Left lung (tissue), 10 donors: ENCODE data around the gene KLF5. TPM values are rescaled to one million over a fixed set of nuclear protein-coding genes. Genes with fewer than 3 reads are reported as not detected.
"Not testable (repeated sequence)": the region's sequence is repeated elsewhere in the genome, so short reads cannot be mapped to it uniquely, and the experiment has no call there.

ENCODE experiments used
- ATAC-seq: fragments of 200-7000 bp; cut with Tn5 transposase; one replicate; pipeline ENCODE4 v1.9.1; 2020; ENCODE audit warnings: moderate library complexity
- DNase-seq, 4 donors: peaks; one replicate each; pipeline ENCODE4 v3.0.0-alpha.2; 2013 to 2020
- H3K27ac ChIP-seq, 2 donors: fragments of 200-600 bp; sonication (generic) in 1 of 2; one replicate each; pipeline versions ENCODE4 v1.5.0 to v1.8.0; 2020 to 2021
- H3K27me3 ChIP-seq, 2 donors: fragments of 200-600 bp; sonication (generic) in 1 of 2; one replicate each; pipeline versions ENCODE4 v1.5.0 to v1.8.0; 2020 to 2021
- H3K36me3 ChIP-seq, 2 donors: fragments of 200-600 bp; sonication (generic) in 1 of 2; one replicate each; pipeline versions ENCODE4 v1.5.0 to v1.8.0; 2020 to 2021
- H3K4me1 ChIP-seq, 2 donors: fragments of 200-600 bp; one replicate each; pipeline ENCODE4 v1.8.0; 2021
- H3K4me3 ChIP-seq, 2 donors: fragments of 200-600 bp; sonication (generic) in 1 of 2; one replicate each; pipeline versions ENCODE4 v1.5.0 to v1.8.0; 2020 to 2021; ENCODE audit warnings: mild to moderate bottlenecking in 1 of 2
- H3K9me3 ChIP-seq, 2 donors: fragments of 200-600 bp; sonication (generic) in 1 of 2; one replicate each; pipeline versions ENCODE4 v1.5.0 to v1.8.0; 2020 to 2021
- intact Hi-C, 2 donors: fragments of 100-400 bp; cut with DNase I; formaldehyde crosslinking; loops; one replicate each; pipeline versions ENCODE4 v1.11.2 to v1.14.2; 2022
- polyA plus RNA-seq, 6 donors: library from polyadenylated mRNA; unstranded; fragments of 120-200 nt; gene quantifications; one replicate each; pipeline ENCODE4 v1.2.1, GENCODE V29; 2013; ENCODE audit not compliant: insufficient read length in 6 of 6
- total RNA-seq, 2 donors: library from RNA; stranded (reverse); fragmentation: NEBNext Ultra II Directional; extraction: Animal tissue kit (Norgen Biotek cat#: 25700); gene quantifications; one replicate each; pipeline ENCODE4 v1.2.1, GENCODE V29; 2021
- TF ChIP-seq, protein P1 (sequence below), 2 donors: fragments of 200-600 bp; sonication (generic) in 1 of 2; IDR thresholded peaks; one replicate each; pipeline versions ENCODE4 v1.5.0 to v1.8.0; 2021; ENCODE audit warnings: antibody characterized with exemption in 2 of 2
- donor health status: DM: no; HTN: yes; CAD: no.
- donor health status: DM: no; HTN: no; CAD: no.

The KLF5 gene
- total and polyA plus RNA-seq, 8 donors = 17.8 to 52.9 (median 23.5) TPM

DNA sequence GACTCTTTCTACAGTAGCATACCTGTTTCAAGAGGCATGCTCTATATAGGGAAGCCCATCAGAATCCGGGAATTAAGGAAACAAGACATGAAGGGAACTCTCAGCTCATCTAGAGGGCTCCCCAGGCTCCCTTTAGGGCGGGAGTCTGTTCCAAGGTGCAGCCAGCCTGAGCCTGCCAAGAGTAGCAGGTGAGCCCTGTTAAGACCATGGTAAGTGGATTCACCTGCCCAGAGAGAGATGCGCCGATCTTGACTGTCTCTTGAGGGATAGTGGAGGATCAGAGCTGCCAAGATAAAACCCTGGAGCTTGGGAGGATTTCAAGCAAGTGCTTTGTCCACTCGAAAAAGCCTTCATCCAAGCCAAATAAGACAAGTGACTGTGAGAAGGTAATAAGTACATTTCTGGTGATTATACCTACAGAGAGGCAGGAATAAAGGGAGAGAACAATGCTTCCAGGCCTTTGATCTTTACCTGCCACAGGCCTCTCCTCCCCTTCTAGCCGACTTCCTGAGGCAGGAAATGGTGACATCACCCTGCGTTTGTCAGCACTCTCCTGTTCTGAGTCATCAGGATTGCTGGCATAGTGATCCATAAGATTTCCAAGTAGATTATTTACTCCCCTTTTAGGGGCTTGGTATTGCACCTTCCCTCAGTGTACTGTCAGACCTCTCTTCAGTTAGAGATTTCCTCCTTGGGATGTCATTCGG lies 31.5 kb downstream of the KLF5 start:
- DNase-seq (peak in 1 of 4 donors; percentile 52), ATAC-seq (peak; percentile 96)
- Histone ChIP-seq H3K4me3 (no peak overlapping the region), H3K27me3 (no peaks in the 10 kb centered on the region), H3K27ac (peak overlapping the region; percentile 23 to 34), H3K36me3 (no peaks in the 10 kb centered on the region), H3K9me3 (peaks cover 0 to 11% of the 10 kb centered on the region in 2 donors), H3K4me1 (peaks cover 0 to 10% of the 10 kb centered on the region in 2 donors)
- TF ChIP-seq, protein P1, sequence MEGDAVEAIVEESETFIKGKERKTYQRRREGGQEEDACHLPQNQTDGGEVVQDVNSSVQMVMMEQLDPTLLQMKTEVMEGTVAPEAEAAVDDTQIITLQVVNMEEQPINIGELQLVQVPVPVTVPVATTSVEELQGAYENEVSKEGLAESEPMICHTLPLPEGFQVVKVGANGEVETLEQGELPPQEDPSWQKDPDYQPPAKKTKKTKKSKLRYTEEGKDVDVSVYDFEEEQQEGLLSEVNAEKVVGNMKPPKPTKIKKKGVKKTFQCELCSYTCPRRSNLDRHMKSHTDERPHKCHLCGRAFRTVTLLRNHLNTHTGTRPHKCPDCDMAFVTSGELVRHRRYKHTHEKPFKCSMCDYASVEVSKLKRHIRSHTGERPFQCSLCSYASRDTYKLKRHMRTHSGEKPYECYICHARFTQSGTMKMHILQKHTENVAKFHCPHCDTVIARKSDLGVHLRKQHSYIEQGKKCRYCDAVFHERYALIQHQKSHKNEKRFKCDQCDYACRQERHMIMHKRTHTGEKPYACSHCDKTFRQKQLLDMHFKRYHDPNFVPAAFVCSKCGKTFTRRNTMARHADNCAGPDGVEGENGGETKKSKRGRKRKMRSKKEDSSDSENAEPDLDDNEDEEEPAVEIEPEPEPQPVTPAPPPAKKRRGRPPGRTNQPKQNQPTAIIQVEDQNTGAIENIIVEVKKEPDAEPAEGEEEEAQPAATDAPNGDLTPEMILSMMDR (IDR thresholded peaks at IDR 0.05) = no peak
- intact Hi-C loops = no loop called here

DNA sequence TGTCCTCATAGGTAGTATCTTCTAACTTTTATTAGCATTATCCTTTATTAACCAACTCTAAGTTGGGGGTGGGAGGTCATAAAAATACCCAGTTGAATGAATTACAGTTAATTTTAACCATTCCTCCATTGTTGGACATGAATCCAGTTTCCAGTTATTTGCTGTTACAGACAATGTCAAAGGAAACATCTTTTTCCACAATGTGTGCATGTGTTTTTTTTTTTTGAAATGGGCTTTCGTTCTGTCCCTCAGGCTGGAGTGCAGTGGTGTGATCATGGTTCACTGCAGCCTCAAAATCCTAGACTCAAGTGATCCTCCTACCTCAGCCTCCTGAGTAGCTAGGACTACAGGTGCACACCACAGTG lies 32.0 kb downstream of the KLF5 start:
- no peak for DNase-seq
- intact Hi-C loops = no loop called here
- H3K4me1 ChIP-seq = peaks cover 0 to 10% of the 10 kb centered on the region in 2 donors
- H3K27me3 ChIP-seq = no peaks in the 10 kb centered on the region
- no peak overlapping the region for H3K4me3 ChIP-seq
- no peaks in the 10 kb centered on the region for H3K36me3 ChIP-seq
- H3K9me3 ChIP-seq = peaks cover 0 to 11% of the 10 kb centered on the region in 2 donors
- TF ChIP-seq, protein P1 (IDR thresholded peaks at IDR 0.05) = no peak
- H3K27ac ChIP-seq = peak overlapping the region; percentile 23 to 34
- ATAC-seq = no peak

DNA sequence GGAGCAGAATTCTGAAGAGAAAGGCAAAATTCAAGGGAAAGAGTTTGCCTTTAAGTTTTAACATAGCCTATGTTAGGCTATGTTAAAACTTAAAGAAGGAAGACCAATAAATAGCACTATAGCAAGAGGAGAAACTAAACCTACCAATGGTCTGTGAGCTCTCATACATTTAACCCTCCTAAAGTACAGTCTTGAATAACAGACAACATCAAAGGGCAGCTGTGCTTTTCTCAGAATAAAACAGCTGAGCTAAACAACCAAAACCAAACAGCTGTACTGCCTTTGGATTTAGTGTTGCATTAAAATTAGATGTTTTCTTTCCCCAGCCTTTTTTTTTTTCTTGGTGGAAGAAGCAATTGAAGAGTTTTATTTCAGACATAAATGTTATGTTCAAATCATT lies 34.0 kb downstream of the KLF5 start:
- H3K9me3 ChIP-seq = peaks cover 0 to 11% of the 10 kb centered on the region in 2 donors
- TF ChIP-seq, protein P1 (IDR thresholded peaks at IDR 0.05) = no peak
- intact Hi-C loops = no loop called here
- no peak overlapping the region for H3K4me3 ChIP-seq
- DNase-seq (peak in 1 of 4 donors; percentile 25), ATAC-seq (no peak)
- no peaks in the 10 kb centered on the region for H3K36me3 ChIP-seq
- H3K4me1 ChIP-seq = peaks cover 0 to 10% of the 10 kb centered on the region in 2 donors
- no peaks in the 10 kb centered on the region for H3K27me3 ChIP-seq
- no peak overlapping the region for H3K27ac ChIP-seq

DNA sequence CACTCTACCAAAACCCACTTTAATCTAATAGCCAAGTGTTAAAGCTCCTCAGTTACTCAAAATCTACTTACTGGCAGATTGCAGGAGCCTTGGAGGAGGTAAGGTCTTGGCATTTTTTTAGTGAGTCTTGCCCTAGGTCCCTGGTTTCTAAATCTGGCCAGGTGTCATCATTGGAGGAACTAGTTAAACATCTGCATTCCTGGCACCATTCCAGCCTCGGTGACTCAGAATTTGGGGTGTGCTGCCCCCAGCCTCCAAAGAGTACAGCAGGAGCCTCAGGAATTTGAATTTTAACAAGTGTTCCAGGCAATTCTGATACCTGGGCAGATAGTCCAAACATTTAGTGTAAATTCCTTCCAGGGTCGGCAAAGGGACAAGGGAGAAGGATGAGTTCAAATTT lies 37.4 kb downstream of the KLF5 start:
- H3K4me1 ChIP-seq = no peaks in the 10 kb centered on the region
- no peak for ATAC-seq
- TF ChIP-seq, protein P1 (IDR thresholded peaks at IDR 0.05) = no peak

DNA sequence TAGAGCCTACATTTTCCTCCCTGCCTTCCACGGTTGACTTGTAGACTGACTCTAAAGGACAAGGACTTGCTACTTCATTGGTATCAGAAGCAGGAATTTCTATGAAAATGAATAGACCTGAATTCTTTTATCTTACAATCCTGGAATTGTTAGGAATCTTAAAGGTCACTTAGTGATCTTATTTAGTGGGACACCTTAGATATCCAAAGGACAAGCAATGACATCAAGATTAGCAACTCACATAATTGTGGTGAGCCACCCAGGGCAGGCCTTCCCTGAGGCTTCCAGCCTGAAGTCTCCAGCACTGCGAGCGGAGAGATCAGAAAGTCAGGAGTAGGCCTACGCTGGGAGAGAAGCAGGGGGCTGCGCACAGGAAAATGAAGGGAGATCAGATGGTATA lies 37.8 kb downstream of the KLF5 start:
- intact Hi-C loops = no loop called here
- Histone ChIP-seq H3K9me3 (no peaks in the 10 kb centered on the region), H3K4me3 (no peak overlapping the region), H3K36me3 (no peaks in the 10 kb centered on the region), H3K4me1 (no peaks in the 10 kb centered on the region), H3K27me3 (no peaks in the 10 kb centered on the region), H3K27ac (no peak overlapping the region)
- TF ChIP-seq, protein P1 (IDR thresholded peaks at IDR 0.05) = no peak
- DNase-seq (no peak), ATAC-seq (no peak)

More for the DNA sequence above, 37.4 kb downstream of the KLF5 start:
- intact Hi-C loops = no loop called here
- no peak for DNase-seq
- H3K4me3 ChIP-seq = no peak overlapping the region
- no peak overlapping the region for H3K27ac ChIP-seq
- no peaks in the 10 kb centered on the region for H3K36me3 ChIP-seq
- H3K27me3 ChIP-seq = no peaks in the 10 kb centered on the region
- H3K9me3 ChIP-seq = no peaks in the 10 kb centered on the region

DNA sequence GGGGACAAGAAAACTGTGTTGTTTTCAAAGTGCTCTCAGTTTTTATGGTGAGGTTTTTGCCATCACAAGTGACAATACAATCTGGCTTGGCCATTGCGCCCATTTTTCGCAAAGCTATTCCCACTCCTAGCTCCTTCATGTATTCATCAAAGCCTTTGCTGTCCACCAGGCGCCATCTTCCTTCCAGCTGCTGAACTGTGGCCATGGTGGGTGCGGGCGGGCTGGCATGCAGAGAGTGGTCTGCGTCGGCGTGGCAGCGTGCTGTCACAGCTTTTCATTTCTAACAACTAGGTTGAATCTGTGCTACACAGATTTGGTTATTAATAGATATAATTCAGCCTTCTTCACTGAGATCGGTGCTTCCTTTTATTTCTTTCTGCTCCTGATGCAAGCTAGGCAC lies 42.0 kb downstream of the KLF5 start:
- DNase-seq, H3K36me3 ChIP-seq, ATAC-seq, H3K4me3 ChIP-seq, H3K27ac ChIP-seq, H3K27me3 ChIP-seq, H3K4me1 ChIP-seq, H3K9me3 ChIP-seq, intact Hi-C loops: not testable (repeated sequence)
